ENCODE data around the gene KLHDC2.
"Not testable (repeated sequence)": the region's sequence is repeated elsewhere in the genome, so short reads cannot be mapped to it uniquely, and the experiment has no call there.

The KLHDC2 gene, protein sequence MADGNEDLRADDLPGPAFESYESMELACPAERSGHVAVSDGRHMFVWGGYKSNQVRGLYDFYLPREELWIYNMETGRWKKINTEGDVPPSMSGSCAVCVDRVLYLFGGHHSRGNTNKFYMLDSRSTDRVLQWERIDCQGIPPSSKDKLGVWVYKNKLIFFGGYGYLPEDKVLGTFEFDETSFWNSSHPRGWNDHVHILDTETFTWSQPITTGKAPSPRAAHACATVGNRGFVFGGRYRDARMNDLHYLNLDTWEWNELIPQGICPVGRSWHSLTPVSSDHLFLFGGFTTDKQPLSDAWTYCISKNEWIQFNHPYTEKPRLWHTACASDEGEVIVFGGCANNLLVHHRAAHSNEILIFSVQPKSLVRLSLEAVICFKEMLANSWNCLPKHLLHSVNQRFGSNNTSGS

DNA sequence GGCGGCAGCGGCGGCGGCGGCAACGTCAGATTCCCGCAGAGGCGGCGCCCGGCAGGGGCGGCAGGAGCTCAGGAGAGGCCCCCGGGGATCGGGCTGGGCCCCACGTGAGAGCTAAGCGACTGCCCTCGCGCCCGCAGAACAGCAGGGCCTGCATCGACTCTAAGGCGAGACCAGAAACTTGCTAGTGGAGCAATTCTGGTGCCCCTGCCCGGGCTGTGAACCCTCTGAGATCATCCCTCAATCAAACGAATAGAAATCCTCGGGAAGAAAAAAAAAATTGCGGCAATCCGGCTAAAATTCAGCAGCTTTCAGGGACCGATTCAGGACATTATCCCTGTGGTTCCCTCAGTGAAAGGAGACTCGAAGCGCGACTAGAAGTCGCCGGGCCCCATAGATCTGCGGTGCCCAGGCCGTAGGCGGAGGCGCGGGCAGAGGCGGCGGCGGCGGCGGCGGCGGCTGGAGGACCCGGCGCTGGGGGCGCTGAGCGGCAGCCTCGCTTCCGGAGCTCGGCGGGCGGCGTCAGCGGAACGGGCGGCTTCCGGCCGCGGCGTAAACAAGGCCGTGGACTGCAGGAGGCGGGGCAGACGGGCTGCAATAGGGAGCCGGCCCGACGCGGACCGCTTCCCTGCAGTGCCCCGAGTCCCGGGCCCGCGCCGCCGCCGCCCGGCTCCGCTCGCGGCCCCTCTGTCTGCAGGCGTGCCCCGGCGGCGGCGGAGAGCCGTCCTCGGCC lies at the start of gene KLHDC2:
TSS of gene KLHDC2 (plus strand) at position 583 of the 730 bp plus-strand sequence. CDS start 316 bp downstream, outside the sequence.
- peak; percentile 86 to 89 for DNase-seq

DNA sequence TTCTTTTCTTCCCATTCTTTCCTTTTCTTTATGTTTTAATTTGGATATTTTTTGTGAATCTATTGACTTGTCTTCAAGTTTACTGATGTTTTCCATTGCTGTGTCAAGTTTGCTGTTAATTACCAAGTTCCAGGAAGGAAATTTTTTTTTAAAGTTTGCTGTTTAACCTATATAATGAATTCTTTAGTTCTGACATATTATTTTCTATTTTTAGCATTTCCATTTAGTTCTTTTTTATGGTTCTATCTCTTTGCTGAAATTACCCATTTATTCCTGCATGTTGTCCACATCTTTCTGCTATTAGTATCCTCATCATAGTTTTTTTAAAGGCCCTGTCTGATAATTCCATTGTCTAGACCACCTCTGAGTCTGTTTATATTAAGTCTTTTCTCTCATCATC lies 47.2 kb upstream of the KLHDC2 start:
- no peak for DNase-seq

DNA sequence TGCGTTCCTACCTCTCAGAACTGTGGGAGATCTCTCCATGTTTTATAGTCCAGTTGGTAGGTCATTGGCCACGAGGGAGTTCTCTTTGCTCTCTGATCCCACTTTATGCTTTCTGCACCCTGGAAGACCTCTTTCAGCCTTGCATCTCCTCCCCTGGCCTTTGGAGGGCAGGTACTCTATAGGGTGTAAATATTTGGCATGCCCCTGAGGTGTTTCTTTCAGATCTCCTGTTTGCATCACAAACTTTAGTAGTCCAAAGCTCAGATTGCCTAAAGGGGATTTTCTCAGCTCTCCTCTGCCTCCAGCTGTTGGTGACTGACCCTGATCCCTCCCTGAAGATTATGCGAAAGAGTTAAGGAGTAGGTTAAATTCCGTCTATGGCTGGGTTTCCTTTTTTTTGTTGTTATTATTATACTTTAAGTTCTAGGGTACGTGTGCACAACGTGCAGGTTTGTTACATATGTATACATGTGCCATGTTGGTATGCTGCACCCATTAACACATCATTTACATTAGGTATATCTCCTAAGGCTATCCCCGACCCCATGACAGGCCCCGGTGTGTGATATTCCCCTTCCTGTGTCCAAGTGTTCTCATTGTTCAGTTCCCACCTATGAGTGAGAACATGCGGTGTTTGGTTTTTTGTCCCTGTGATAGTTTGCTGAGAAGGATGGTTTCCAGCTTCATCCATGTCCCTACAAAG lies 46.1 kb upstream of the KLHDC2 start:
- DNase-seq = not testable (repeated sequence)

DNA sequence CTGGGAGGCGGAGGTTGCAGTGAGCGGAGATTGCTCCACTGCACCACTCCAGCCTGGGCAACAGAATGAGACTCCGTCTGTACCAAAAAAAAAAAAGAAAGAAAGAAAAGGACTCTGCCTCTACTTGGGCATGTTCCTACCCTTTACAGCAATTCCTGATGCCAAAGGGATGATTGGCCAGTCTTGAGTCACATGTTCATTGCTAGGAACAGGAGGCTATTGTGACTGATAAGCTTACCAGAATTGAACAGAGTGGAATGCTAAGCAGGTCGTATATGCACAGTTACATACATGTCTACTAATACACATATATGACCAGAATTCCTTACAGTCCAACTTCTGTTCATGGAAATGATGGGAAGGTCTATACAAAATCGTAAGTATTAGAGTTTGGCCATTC lies 40.8 kb upstream of the KLHDC2 start:
- DNase-seq = no peak

DNA sequence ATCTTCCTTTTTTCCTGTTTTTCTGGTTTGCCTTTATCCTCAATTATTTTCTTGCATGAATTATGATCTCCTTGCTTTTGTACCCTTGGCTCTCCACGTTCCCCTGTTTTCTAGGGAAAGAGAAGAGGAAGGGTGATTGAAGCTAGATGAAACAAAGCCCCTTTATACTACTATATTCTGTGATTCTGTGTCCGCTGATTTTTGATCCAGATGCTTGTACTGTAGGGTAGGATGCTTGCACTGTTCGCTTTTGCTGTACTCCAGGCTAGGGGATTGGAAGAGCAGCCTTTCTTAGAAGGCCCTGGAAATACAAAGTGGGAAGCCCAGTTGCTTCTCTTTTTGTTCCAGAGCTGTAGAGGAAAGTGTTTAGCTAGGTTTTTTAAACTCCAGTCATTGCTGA lies 35.1 kb upstream of the KLHDC2 start:
- DNase-seq = no peak

DNA sequence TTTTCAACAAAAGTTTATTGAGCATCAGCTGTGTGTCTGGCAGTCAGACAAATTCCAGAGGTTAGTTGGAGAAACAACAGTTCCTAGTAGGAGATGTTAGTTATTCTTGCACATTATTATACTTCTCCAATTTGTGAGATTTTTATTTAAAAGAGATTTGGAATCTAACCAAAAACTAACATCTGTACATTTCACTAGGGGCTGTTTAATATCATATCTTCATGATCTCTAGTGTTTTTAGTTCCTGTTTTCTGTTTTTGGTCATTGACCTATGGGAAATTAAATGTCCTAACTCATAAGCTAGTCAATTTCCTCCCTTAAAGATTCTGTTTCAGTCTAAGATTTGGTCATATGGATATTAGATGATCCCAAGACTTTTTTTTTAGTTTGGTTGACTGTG lies 34.1 kb upstream of the KLHDC2 start:
- no peak for DNase-seq

DNA sequence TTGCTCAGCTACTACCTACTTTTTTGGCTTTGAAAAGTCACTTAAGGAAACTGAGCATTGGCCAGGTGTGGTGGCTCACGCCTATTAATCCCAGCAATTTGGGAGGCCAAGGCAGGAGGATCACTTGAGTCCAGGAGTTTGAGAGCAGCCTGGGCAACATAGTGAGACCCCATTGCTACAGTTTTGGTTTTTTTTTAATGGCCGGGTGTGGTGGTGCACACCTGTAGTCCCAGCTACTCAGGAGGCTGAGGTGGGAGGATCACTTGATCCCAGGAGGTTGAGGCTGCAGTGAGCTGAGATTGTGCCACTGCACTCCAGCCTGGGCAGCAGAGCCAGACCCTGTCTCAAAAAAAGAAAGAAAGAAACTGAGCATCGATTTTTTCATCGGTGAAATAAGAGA lies 32.3 kb upstream of the KLHDC2 start:
- not testable (repeated sequence) for DNase-seq

DNA sequence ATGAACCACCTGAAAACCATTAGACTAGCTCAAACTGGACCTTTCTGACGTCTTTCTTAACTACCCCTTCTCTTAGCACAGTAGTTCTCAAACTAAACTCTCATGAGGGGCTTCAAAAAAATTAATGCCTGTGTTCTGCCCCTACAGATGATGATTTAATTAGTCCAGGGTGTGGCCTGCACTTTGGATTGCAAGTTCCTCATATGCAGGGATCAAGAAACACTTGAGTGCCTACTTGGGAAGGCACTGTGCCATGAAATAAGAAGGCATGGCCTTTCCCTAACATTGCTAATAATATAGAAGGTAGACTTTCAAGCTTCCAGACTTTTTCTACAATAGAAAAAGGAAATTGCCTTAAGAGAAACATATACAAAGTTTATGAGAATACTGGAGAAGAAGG lies 22.8 kb upstream of the KLHDC2 start:
- no peak for DNase-seq

DNA sequence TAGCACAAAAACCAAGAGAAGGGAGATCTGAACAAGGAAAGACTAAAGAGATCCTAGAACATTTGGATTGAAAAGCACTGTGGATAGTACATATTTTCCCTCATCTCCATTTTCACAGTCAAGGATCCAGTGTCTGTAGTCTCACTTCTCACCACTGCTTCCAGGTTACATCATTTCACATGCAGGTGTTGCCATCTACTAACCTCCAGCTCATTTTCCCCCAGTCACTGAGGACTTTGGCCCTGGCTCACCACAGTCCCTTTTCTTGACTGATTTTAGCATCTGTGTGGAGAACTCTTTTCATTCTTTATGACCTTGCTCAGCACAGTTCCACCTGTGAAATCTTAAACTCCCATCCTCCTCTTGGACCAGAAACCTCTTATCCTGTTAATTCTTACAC lies 21.5 kb upstream of the KLHDC2 start:
- not testable (repeated sequence) for DNase-seq

DNA sequence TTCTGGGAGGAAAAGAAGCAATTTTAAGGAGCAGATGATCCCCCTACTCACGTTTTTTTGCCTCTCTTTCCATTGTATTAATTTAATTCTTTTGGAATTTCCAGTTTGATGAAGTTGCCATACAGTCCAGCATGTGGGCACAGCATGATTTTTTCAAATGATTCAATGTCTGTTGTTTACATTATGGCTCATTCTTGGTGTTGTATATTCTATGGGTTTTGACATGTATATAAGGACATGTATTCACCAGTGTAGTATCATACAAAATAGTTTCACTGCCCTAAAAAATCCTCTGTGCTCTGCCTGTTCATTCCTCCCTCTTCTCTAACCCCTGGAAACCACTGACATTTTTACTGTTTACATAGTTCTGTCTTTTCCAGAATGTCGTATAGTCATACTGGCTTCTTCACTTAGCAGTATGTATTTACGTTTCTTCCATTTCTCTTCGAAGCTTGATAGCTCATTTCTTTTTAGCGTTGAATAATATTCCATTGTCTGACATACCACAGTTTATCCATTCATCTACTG lies 13.3 kb upstream of the KLHDC2 start:
- no peak for DNase-seq

DNA sequence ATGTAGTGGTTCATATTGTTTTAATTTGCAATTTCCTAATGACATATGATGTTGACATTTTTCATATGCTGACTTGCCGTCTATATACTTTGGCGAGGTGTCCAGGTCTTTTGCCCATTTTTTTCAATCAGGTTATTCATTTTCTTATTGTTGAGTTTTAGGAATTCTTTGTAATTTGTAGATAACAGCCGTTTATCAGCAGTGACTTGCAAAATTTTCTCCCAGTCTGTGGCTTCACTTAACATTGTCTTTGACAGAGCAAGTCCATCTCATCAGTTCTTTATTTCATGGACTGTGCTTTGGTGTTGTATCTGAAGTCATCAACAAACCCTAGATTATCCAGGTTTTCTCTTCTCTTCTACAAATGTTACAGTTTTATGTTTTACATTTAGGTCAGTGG lies 12.6 kb upstream of the KLHDC2 start:
- DNase-seq = no peak

DNA sequence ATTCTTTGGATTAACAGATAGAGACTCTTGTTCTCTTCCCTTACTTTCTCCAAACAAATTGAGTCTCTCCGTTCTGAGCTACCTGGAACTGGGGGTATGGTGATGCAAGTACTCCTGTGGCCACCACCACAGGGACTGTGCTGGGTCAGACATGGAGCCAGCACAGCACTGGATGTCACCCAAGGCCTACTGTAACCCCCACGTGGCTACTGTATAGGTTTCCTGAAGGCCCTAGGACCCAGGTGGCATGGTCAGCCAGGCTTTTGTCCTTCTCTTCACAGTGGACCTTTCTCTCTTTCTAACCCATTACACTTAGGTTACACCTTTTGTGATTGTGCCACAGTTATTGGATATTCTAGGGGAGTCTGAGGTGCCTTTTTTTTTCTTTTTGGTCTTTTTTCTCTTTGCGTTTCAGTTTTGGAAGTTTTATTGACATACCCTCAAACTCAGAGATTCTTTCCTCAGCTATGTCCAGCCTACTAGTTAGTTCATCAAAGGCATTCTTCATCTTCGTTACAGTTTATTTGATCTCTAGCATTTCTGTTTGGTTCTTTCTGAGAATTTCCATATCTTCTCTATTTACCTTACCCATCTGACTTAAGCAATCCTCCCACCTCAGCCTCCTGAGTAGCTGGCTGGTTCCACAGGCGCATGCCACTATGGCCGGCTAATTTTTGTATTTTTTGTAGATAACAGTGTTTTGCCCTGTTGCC lies 6.0 kb upstream of the KLHDC2 start:
- DNase-seq = no peak

DNA sequence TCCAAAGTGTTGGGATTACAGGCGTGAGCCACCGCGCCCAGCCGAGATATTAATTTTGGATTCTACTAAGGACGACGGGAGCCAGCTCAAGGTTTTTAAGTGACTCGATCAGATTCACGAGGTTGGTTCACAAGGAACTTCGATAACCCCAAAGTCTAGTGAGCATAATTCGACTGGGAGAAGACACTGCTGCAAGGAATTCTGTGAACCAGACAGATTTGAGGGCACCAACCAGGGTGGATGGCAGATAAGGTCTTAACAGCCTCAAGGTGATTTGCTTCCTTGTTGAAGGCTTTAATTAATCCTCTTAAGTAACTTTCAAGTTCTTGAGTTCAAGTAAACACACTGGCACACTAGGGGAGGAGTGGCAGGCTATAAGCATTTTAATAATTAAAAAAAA lies 1.1 kb upstream of the KLHDC2 start:
- DNase-seq = no peak

DNA sequence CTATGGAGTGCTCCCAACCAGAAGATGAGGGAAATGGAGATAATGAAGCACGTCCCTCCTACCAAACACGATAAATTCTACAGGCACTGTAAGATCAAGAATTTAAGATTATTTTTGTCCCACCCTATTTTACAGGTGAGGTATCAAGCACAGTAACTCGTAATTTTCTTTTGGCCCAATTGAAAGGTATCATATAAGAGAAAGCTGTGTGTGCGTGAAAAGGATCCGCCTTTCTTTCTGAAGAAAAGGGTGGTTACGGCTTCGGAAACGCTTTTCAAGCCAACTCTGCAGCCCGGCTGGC lies 733 bp upstream of the KLHDC2 start:
- DNase-seq = no peak

DNA sequence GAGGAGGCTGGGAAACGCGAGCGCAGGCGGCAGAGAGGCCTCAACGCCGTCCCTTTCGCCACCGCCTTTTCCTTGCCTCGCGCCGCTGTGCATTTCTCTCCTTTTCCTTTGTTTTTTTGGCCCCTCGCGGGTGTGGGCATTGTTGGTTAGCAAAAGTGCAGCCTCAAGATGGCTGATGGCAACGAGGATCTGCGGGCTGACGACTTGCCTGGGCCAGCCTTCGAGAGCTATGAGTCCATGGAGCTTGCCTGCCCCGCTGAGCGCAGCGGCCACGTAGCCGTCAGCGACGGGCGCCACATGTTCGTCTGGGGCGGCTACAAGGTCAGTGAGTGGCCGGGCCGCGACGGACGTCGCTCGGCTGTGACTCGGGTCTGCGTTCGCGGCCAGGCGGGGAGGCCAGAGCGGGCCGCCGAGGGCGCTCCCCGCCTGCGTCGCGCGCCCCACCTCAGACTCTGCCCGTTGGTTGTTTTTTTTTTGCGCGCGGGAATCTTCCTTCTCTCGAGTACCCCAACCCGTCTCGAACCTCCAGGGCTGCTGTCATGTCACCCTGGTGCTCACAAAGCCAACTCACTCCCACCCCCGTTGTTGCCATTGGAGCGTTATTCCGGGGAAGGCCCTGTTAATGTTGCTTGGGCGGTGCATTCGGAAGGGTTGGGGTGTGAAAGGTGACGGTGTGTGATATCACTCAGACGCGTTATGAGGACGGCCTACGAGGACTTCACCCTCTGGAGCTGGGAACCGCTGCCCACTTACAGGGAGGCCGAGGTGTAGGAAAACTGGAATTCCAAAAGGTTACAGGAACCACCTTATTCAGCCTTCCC lies 558 bp downstream of the KLHDC2 start:
- DNase-seq = peak; percentile 74 to 82

DNA sequence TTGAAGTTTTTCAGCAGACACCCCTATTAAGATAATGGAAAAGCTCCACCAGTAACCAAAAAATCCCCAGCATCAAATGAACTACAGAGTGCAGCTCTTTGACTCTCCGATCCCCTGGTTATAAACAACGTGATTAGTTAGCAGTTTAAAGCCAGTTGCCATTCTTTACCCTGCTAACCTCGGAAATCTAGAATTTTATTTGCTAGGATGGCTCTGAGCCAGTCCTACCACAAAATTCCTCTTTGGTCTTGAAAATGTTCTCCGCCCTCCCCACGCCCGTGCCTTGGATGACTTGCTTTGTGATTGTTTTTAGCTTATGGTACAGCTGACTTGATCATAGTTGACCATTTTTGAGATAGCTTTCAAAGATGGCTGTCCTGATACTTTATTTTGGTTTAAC lies 1.2 kb downstream of the KLHDC2 start:
- DNase-seq = no peak

DNA sequence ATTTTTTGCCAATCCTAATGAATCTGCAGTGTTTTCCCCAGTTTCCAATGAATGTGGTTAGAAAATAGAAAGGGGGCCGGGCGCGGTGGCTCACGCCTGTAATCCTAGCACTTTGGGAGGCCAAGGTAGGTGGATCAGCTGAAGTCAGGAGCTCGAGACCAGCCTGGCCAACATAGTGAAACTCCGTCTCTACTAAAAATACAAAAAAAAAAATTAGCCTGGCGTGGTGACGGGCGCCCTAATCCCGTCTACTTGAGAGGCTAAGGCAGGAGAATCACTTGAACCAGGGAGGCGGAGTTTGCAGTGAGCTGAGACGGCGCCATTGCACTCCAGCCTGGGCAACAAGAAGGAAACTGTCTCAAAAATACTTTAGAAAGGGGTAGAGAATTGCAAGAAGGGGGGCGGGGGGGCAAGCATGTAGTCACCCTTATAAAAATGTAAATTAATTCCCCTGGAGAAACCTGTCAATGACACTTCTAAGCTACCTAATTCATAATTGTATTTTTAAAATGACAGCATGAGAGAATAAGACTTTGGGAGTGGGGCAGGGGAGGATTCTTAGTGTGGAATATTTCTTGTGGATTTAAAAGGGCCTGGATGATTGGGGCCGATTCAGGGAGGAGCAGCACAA lies 1.7 kb downstream of the KLHDC2 start:
- DNase-seq = no peak

DNA sequence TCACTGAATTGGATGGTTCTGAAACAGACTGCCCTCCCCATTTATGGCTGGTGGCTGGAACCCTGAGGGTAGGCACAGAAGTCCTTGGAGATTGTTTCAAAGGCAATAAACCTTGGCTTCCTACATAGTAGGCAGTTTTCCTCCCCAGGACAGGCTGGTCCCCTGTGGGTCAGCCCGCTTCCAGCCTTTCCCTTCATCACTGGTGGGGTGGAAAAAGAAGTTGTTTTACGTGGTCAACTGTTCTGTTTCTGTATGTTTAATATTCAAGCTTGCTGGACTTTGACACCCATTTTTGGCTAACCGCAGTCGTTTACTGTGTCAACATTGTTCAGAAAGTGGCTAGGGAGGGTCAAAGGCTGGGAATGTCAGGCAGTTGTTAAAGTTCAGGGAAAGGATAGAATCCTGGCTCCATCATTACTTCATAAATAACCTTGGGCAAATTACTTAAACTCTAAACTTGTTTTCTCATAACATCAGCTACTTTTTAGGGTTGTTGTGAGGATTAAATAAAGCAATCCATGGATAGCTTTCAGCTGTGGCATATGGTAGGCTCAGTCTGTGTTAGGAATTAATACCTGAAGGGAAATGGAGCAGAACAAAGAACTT lies 2.4 kb downstream of the KLHDC2 start:
- no peak for DNase-seq

DNA sequence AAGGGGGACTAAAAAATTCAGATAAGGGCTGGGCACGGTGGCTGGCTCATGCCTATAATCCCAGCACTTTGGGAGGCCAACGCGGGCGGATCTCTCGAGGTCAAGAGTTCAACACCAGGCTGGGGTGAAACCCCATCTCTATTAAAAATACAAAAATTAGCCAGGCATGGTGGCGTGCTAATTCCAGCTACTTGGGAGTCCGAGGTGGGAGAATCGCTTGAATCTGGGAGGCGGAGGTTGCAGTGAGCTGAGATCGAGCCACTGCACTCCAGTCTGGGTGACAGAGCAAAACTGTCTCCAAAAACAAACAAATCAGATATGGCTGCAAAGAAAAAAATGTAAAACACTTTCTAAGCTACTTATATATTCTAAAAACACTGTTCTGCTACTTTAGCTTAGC lies 3.7 kb downstream of the KLHDC2 start:
- DNase-seq = not testable (repeated sequence)

DNA sequence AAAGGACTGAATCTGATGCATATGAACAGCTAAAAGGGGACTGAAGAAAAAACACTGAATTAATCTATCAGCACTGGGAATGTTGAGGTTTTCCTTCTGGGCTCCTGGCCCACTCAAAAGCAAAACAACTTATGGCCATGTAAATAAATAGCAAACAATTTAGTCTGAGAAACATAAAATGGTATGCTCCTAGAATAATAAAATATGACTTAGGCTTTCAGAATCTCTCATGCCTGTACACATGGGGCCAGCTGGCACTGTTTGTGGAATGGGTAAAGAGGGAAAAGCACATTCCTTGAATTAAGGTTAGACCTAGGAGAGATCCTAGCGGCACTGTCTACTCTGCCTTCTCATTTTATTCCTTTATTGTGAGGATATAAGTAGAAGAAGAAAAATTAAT lies 6.2 kb downstream of the KLHDC2 start:
- DNase-seq = no peak

DNA sequence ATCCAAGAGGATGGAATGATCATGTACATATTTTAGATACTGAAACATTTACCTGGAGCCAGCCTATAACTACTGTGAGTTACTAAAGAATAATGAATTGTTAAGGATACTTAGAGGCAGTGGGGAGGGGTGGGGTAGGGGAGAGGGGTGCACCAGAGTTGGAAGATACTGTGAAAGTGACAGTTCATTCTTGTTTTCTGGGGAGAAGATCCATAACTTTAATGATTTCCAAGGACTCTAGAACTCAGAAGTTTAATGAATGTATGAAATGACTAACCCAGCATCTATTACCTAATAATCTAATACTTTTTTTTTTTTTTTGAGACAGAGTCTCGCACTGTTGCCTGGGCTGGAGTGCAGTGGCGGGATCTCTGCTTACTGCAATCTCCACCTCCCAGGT lies 10.5 kb downstream of the KLHDC2 start:
- no peak for DNase-seq
